CD4-positive, alpha-beta T cell (primary cell): ENCODE measurements around the gene USP9X. TPM values are rescaled to one million over a fixed set of nuclear protein-coding genes. Genes with fewer than 3 reads are reported as not detected.

Experiments used
- ATAC-seq: fragments of 200-7000 bp; cut with Tn5 transposase; one replicate; pipeline ENCODE4 v1.10.0; 2022; ENCODE audit warnings: mild to moderate bottlenecking; ENCODE audit not compliant: poor library complexity
- CTCF ChIA-PET: fragments of 350-600 bp; sonication (Branson Sonifier 250); formaldehyde crosslinking; loops from one replicate; lab custom pipeline; 2021; ENCODE audit warnings: antibody characterized with exemption, inconsistent platforms; lab: Charles Lee
- POLR2A ChIA-PET: fragments of 350-600 bp; sonication (Branson Sonifier 250); formaldehyde crosslinking; loops from one replicate; lab custom pipeline; 2021; ENCODE audit warnings: antibody characterized with exemption, inconsistent platforms; lab: Charles Lee
- DNase-seq, 14 experiments: peaks; one replicate each; pipeline ENCODE4 v3.0.0-alpha.2; 2013 to 2020; ENCODE audit warnings: mixed read lengths in 2 of 14
- H3K27ac ChIP-seq, 2 donors: one replicate each; pipeline versions ENCODE4 v1.5.1 to v1.7.0; 2013; ENCODE audit warnings: low read length in 2 of 2, low read depth in 1 of 2, mild to moderate bottlenecking in 1 of 2
- H3K27me3 ChIP-seq, 2 experiments: 1 replicate in 1 of 2; 2 replicates in 1 of 2; pipeline versions ENCODE4 v1.6.1 to v1.7.0; 2013; ENCODE audit warnings: low read length in 2 of 2, control low read depth in 1 of 2, mild to moderate bottlenecking in 1 of 2, moderate library complexity in 1 of 2; ENCODE audit not compliant: insufficient read depth in 2 of 2, control insufficient read depth in 1 of 2
- H3K36me3 ChIP-seq: one replicate; pipeline ENCODE4 v1.6.1; 2013; ENCODE audit warnings: low read length, control low read depth; ENCODE audit not compliant: insufficient read depth
- H3K4me1 ChIP-seq: one replicate; pipeline ENCODE4 v1.6.1; 2013; ENCODE audit warnings: low read length, control low read depth; ENCODE audit not compliant: insufficient read depth
- H3K4me3 ChIP-seq: one replicate; pipeline ENCODE4 v1.5.1; 2013; ENCODE audit warnings: mild to moderate bottlenecking, low read length, moderate library complexity
- H3K9me3 ChIP-seq, 2 experiments: 1 replicate in 1 of 2; 2 replicates in 1 of 2; pipeline versions ENCODE4 v1.6.1 to v1.7.0; 2013; ENCODE audit warnings: low read length in 2 of 2, mild to moderate bottlenecking in 2 of 2, control low read depth in 1 of 2, moderate library complexity in 1 of 2; ENCODE audit not compliant: control insufficient read depth in 1 of 2, insufficient read depth in 1 of 2
- H3K27ac Mint-ChIP-seq: one replicate; pipeline ENCODE4 v1.8.0; 2020; ENCODE audit warnings: mixed read lengths
- H3K27me3 Mint-ChIP-seq: one replicate; pipeline ENCODE4 v1.8.0; 2021; ENCODE audit warnings: mixed read lengths
- H3K36me3 Mint-ChIP-seq: one replicate; pipeline ENCODE4 v1.8.0; 2021; ENCODE audit warnings: low read depth, mixed read lengths
- H3K4me1 Mint-ChIP-seq: one replicate; pipeline ENCODE4 v1.8.0; 2021; ENCODE audit warnings: low read depth, mixed read lengths
- H3K4me3 Mint-ChIP-seq: one replicate; pipeline ENCODE4 v1.8.0; 2020; ENCODE audit warnings: mild to moderate bottlenecking, mixed read lengths
- H3K9me3 Mint-ChIP-seq: one replicate; pipeline ENCODE4 v1.8.0; 2020; ENCODE audit warnings: mixed read lengths
- CTCF ChIP-seq: fragments of 200-600 bp; IDR thresholded peaks from one replicate; pipeline ENCODE4 v1.8.0; 2022; ENCODE audit warnings: antibody characterized with exemption, mild to moderate bottlenecking
- intact Hi-C, 2 experiments: fragments of 100-400 bp; cut with DNase I in 1 of 2; cut with micrococcal nuclease in 1 of 2; formaldehyde crosslinking; loops; one replicate each; pipeline versions ENCODE4 v1.15.1 to v1.9.0; 2023 to 2025; cut with DNase I, micrococcal nuclease
- total RNA-seq, 174 experiments: library from RNA in 2 of 174; stranded (reverse) in 2 of 174; gene quantifications; one replicate each; pipeline ENCODE4 v1.2.3 and lab custom pipeline; 2021 to 2026

The USP9X gene
- total RNA-seq, 2 experiments from 2014 or later: 70.4 to 74.8 TPM

- Mint-ChIP-seq H3K27me3 (no peaks in the 10 kb centered on the region), H3K36me3 (no peaks in the 10 kb centered on the region), H3K27ac (no peak overlapping the region), H3K4me3 (no peak overlapping the region), H3K9me3 (no peaks in the 10 kb centered on the region), H3K4me1 (peaks cover 8% of the 10 kb centered on the region)
- no peak for ATAC-seq
- H3K27me3 ChIP-seq: no peaks in the 10 kb centered on the region
- no peaks in the 10 kb centered on the region for H3K9me3 ChIP-seq
- DNase-seq: no peak
- H3K4me1 ChIP-seq: no peaks in the 10 kb centered on the region
- ChIA-PET POLR2A (no interaction called here), CTCF (no interaction called here)
- no peak overlapping the region for H3K4me3 ChIP-seq
- no peak for TF ChIP-seq CTCF
- intact Hi-C loops: no loop called here
- H3K27ac ChIP-seq: no peak overlapping the region
- no peaks in the 10 kb centered on the region for H3K36me3 ChIP-seq
Observed at GRCh38 chrX:41045960-41046567, 39.2 kb upstream of the USP9X start.

- TF ChIP-seq CTCF: no peak
- DNase-seq (no peak), ATAC-seq (no peak)
- H3K27me3 Mint-ChIP-seq: no peaks in the 10 kb centered on the region
- Histone ChIP-seq H3K27ac (no peak overlapping the region), H3K4me3 (no peak overlapping the region), H3K4me1 (no peaks in the 10 kb centered on the region), H3K9me3 (no peaks in the 10 kb centered on the region), H3K36me3 (no peaks in the 10 kb centered on the region), H3K27me3 (no peaks in the 10 kb centered on the region)
- peaks cover 8% of the 10 kb centered on the region for H3K4me1 Mint-ChIP-seq
- no peak overlapping the region for H3K4me3 Mint-ChIP-seq
- no peak overlapping the region for H3K27ac Mint-ChIP-seq
- H3K9me3 Mint-ChIP-seq: no peaks in the 10 kb centered on the region
- CTCF ChIA-PET: no interaction called here
- no peaks in the 10 kb centered on the region for H3K36me3 Mint-ChIP-seq
- intact Hi-C loops: no loop called here
- POLR2A ChIA-PET: no interaction called here
Observed at GRCh38 chrX:41047878-41048534, 37.2 kb upstream of the USP9X start.

- DNase-seq: no peak
- Mint-ChIP-seq H3K4me3 (no peak overlapping the region), H3K4me1 (peaks cover 8% of the 10 kb centered on the region), H3K27ac (no peak overlapping the region), H3K9me3 (no peaks in the 10 kb centered on the region), H3K36me3 (no peaks in the 10 kb centered on the region), H3K27me3 (no peaks in the 10 kb centered on the region)
- H3K27me3 ChIP-seq: no peaks in the 10 kb centered on the region
- CTCF ChIA-PET: no interaction called here
- ATAC-seq: no peak
- H3K4me3 ChIP-seq: no peak overlapping the region
- no peaks in the 10 kb centered on the region for H3K9me3 ChIP-seq
- intact Hi-C loops: no loop called here
- TF ChIP-seq CTCF: no peak
- H3K36me3 ChIP-seq: no peaks in the 10 kb centered on the region
- no peak overlapping the region for H3K27ac ChIP-seq
- POLR2A ChIA-PET: no interaction called here
- H3K4me1 ChIP-seq: no peaks in the 10 kb centered on the region
Observed at GRCh38 chrX:41050359-41050758, 34.9 kb upstream of the USP9X start.
